Subcutaneous abdominal adipose tissue (tissue), 5 donors: ENCODE data around the gene RPL31.

ENCODE experiments used
- H3K27ac ChIP-seq: one replicate; pipeline ENCODE4 v1.7.0; 2013; ENCODE audit warnings: low read depth, mild to moderate bottlenecking, inconsistent platforms, low read length, moderate library complexity
- H3K27me3 ChIP-seq, 5 donors: one replicate each; pipeline ENCODE4 v1.7.0; 2013; ENCODE audit warnings: low read length in 5 of 5, inconsistent platforms in 1 of 5; ENCODE audit not compliant: control insufficient read depth in 5 of 5, insufficient read depth in 4 of 5
- H3K36me3 ChIP-seq, 5 donors: one replicate each; pipeline ENCODE4 v1.7.0; 2013; ENCODE audit warnings: low read length in 5 of 5; ENCODE audit not compliant: control insufficient read depth in 5 of 5, insufficient read depth in 5 of 5
- H3K4me1 ChIP-seq, 5 donors: one replicate each; pipeline ENCODE4 v1.7.0; 2013; ENCODE audit warnings: low read length in 5 of 5, mild to moderate bottlenecking in 3 of 5, moderate library complexity in 1 of 5; ENCODE audit not compliant: control insufficient read depth in 5 of 5, insufficient read depth in 5 of 5
- H3K4me3 ChIP-seq, 5 donors: one replicate each; pipeline ENCODE4 v1.7.0; 2013; ENCODE audit warnings: low read length in 5 of 5, low read depth in 1 of 5
- H3K9ac ChIP-seq, 5 donors: one replicate each; pipeline ENCODE4 v1.7.0; 2013; ENCODE audit warnings: low read length in 5 of 5, mild to moderate bottlenecking in 4 of 5, moderate library complexity in 3 of 5
- H3K9me3 ChIP-seq, 5 donors: one replicate each; pipeline ENCODE4 v1.7.0; 2013; ENCODE audit warnings: low read length in 5 of 5; ENCODE audit not compliant: control insufficient read depth in 5 of 5
- donor health status: healthy.
- donor health status: healthy.
- donor health status: healthy.
- donor health status: healthy.
- donor health status: healthy.

The RPL31 gene

DNA sequence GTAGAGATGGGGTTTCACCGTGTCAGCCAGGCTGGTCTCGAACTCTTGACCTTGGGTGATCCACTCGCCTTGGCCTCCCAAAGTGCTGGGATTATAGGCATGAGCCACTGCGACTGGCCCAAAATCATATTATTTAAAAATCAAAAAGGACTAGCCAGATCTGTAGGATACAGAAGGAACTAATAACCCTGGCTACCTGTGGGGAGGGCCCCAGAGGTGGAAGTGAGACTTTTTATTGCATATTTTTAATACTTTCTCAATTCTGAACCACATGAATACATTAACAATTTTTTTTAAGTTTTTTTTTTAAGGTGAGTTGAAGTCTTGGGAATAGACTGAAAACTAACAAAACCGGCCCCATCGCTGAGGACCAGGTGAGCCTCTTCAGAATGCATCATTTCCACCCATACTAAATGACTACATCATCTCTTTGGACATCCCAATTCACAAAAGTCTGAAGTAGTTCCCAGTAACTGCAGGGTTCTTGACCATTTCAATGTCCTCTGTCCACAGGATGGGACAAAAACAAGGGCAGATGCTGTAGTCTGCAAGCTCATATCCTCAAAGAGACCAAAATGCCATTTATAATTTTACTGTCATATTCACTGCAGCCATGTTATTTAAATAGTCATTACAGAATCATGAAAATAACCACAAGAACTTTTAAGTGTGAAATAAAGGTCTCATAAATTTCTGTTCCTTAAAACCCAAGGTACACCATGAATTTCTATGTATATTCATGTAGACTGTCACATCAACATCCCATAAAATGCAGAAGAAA, 21.4 kb downstream of the RPL31 start:
- H3K9ac ChIP-seq, result no peak overlapping the region
- no peak overlapping the region for H3K4me3 ChIP-seq
- peaks cover 3 to 50% (median 32%) of the 10 kb centered on the region in 5 donors for H3K36me3 ChIP-seq
- peaks cover 0 to 8% (median 0%) of the 10 kb centered on the region in 5 donors for H3K4me1 ChIP-seq
- no peaks in the 10 kb centered on the region for H3K9me3 ChIP-seq
- no peak overlapping the region for H3K27ac ChIP-seq
- no peaks in the 10 kb centered on the region for H3K27me3 ChIP-seq

- H3K4me1 ChIP-seq, result peaks cover 0 to 8% (median 0%) of the 10 kb centered on the region in 5 donors
- H3K9ac ChIP-seq, result no peak overlapping the region
- H3K9me3 ChIP-seq, result no peaks in the 10 kb centered on the region
- H3K4me3 ChIP-seq, result no peak overlapping the region
- H3K27ac ChIP-seq, result no peak overlapping the region
- no peaks in the 10 kb centered on the region for H3K27me3 ChIP-seq
- H3K36me3 ChIP-seq, result peaks cover 3 to 54% (median 29%) of the 10 kb centered on the region in 5 donors
Measured at GRCh38 chr2:101025561-101025960, 23.5 kb downstream of the RPL31 start.

DNA sequence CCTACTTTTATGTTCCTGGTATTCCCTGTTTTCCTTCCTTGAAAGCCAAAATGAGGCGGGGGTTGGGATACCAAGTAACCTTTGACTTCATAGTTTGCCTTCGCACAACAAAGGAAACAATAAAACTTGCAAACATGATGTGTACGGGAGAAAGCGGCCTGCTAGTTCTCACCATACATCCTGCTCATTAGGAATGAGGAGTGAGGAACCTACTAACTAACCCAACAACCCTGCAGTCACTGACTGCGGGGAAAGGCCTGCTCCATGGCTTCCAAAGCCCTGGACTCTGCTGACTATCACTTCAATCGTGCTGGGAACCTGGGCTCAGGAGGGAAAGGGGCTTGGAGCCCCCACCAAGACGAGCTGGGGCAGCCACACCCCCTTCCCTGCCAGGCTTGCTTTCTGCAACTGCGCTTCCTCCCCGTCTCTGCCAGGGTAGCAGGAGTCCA, 24.2 kb downstream of the RPL31 start:
- Histone ChIP-seq H3K9ac (no peak overlapping the region), H3K4me1 (peaks cover 0 to 8% (median 0%) of the 10 kb centered on the region in 5 donors), H3K36me3 (peaks cover 3 to 54% (median 29%) of the 10 kb centered on the region in 5 donors), H3K27me3 (no peaks in the 10 kb centered on the region), H3K4me3 (no peak overlapping the region), H3K9me3 (no peaks in the 10 kb centered on the region), H3K27ac (no peak overlapping the region)

DNA sequence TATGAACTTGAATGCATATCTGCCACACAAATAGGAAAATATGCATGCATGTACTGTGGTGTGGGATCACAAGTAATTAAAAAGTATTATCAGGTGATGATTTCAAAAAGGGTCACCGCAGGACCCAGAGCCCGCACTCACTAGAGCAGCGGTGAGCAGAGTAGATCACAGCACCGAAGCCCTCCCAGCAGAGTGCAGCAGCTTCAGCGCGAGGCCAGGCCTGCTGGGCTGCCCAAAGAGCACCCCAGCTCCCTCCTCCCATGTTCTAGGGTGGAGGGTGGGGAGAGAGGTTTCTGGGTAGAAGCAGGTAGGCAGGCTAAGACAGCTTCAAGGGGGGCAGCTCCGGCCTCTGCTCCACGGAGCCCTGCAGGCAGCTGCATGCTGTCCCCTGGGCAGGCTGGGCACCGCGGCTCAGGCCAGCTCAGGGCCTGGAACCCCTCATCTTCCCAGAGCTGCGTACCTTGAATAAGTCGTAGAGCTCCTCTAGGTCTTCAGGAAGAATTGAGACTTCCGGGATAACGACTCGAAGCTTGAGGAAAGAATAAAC, 24.9 kb downstream of the RPL31 start:
- Histone ChIP-seq H3K9me3 (no peaks in the 10 kb centered on the region), H3K9ac (no peak overlapping the region), H3K27ac (no peak overlapping the region), H3K4me3 (no peak overlapping the region), H3K36me3 (peaks cover 3 to 49% (median 28%) of the 10 kb centered on the region in 5 donors), H3K4me1 (peaks cover 0 to 8% (median 0%) of the 10 kb centered on the region in 5 donors), H3K27me3 (no peaks in the 10 kb centered on the region)

- Histone ChIP-seq H3K36me3 (peaks cover 3 to 53% (median 33%) of the 10 kb centered on the region in 5 donors), H3K27ac (no peak overlapping the region), H3K27me3 (no peaks in the 10 kb centered on the region), H3K9ac (no peak overlapping the region), H3K4me3 (no peak overlapping the region), H3K9me3 (no peaks in the 10 kb centered on the region), H3K4me1 (peaks cover 0 to 8% (median 0%) of the 10 kb centered on the region in 5 donors)
Measured at GRCh38 chr2:101027852-101028251, 25.8 kb downstream of the RPL31 start.

GRCh38 chr2:101030866-101031554, 28.9 kb downstream of the RPL31 start:
- Histone ChIP-seq H3K4me1 (peaks cover 0 to 8% (median 0%) of the 10 kb centered on the region in 5 donors), H3K36me3 (peaks cover 0 to 75% (median 56%) of the 10 kb centered on the region in 5 donors), H3K9me3 (no peaks in the 10 kb centered on the region), H3K27ac (no peak overlapping the region), H3K27me3 (no peaks in the 10 kb centered on the region), H3K4me3 (no peak overlapping the region), H3K9ac (no peak overlapping the region)

DNA sequence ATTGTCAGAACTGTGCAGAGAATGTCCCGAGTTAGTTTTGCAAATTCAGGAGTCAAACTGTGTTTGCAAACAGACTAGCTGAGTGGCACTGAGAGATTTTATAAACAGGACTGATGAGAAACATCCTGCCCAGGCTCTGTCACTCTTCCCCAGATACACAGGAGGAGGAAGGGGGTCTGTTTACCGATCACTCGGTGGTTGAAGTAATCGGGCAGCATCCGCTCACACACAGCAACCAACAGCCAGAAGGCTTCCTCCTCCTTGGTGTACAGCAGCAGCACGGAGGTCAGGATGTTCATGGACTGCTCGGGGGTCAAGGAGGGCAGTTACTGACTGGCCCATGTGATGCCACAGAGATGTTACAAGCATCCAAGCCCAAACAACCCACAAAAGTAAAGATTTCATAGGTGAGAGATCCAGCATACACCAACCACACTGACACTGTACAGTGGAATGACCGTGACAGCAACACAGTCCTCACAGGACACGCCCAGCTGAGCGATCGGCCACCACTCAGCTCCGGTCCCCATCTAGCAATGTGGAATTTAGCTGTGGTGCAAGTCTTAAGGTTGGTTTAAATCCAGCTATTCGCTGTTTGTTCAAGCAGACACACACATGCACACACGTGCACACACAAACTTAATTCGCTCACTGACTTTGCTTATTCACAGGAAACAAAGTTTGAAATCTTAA, 30.1 kb downstream of the RPL31 start:
- H3K9me3 ChIP-seq, result no peaks in the 10 kb centered on the region
- H3K4me3 ChIP-seq, result no peak overlapping the region
- no peaks in the 10 kb centered on the region for H3K27me3 ChIP-seq
- no peak overlapping the region for H3K27ac ChIP-seq
- peaks cover 0 to 69% (median 53%) of the 10 kb centered on the region in 5 donors for H3K36me3 ChIP-seq
- H3K4me1 ChIP-seq, result no peaks in the 10 kb centered on the region
- H3K9ac ChIP-seq, result no peak overlapping the region

DNA sequence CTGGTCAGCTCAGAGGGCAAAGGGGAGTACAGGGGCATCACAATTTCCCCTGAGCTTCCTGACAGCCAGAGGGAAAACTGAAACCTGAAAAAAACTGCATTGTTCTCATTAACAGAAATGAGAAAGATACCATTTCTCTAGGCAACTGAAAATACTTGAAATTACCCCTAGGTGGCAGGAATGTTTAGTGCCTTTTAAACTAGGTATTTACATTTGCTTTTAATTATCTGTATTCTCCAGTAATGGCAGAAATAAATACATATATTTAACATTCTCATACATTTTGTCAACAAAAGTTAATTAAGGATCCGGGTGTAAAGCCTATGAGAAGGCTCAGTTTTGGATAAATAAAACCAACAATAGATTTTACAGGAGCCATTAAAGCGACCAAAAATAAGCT, 34.5 kb downstream of the RPL31 start:
- no peaks in the 10 kb centered on the region for H3K9me3 ChIP-seq
- peaks cover 0 to 66% (median 58%) of the 10 kb centered on the region in 5 donors for H3K36me3 ChIP-seq
- H3K9ac ChIP-seq, result no peak overlapping the region
- H3K4me1 ChIP-seq, result no peaks in the 10 kb centered on the region
- no peak overlapping the region for H3K27ac ChIP-seq
- no peak overlapping the region for H3K4me3 ChIP-seq
- H3K27me3 ChIP-seq, result no peaks in the 10 kb centered on the region

DNA sequence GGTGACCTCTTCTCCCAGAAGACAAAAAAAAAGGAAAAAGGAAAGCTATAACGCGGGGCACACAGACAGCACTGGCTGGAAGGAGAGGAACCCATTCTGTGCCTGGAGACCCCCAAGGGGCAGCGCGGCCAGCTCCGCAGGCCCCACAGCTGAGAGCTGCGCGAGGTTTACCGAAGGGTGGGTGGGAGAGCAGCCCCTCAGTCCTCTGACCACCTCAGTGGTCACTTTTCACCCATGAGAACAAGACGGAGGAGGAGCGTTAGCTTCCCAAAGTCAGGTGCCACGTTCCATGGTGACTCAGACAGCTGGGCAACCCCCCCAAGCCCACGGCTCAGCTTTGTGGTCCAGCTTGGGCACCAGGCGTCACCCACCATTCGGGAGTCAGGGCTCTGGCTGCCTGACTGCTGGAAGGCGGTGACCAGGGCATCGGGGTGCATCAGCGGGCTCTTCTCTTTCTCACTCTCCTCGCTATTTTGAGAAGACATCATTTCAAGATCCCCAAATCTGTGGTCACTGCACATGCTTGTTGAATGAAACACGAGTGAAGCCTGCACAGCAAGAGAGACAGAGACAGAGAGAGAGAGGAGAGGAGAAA, 35.2 kb downstream of the RPL31 start:
- Histone ChIP-seq H3K4me3 (no peak overlapping the region), H3K27me3 (no peaks in the 10 kb centered on the region), H3K9me3 (no peaks in the 10 kb centered on the region), H3K27ac (no peak overlapping the region), H3K9ac (no peak overlapping the region), H3K36me3 (peaks cover 0 to 62% (median 52%) of the 10 kb centered on the region in 5 donors), H3K4me1 (no peaks in the 10 kb centered on the region)
